ENCODE results near the gene BTBD9. TPM values are rescaled to one million over a fixed set of nuclear protein-coding genes. Genes with fewer than 3 reads are reported as not detected.

The BTBD9 gene
- total RNA-seq, 1 donor from 2014 or later, result 24.1 TPM

DNA sequence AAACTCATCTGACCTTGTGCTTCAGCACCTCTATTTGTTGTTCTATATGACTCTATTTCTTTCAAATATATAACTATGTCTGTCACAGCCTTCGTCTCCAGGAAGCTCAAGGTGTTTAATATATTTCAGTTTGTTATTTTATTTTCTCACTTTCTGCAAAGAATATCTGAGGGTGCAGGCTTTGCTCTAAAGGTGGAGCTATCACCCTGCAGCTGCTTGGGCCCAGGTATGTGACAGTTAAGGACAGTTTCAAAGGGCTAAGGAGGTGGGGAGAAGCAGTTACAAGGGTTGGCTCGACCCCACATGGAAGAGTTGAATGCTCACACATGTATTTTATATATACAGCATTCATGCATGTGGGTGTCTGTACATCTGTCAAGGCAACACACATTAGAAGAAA is 405.6 kb downstream of the BTBD9 start:
- TF ChIP-seq POLR2A (IDR thresholded peaks at IDR 0.05), result no peak
- TF ChIP-seq, protein P1, sequence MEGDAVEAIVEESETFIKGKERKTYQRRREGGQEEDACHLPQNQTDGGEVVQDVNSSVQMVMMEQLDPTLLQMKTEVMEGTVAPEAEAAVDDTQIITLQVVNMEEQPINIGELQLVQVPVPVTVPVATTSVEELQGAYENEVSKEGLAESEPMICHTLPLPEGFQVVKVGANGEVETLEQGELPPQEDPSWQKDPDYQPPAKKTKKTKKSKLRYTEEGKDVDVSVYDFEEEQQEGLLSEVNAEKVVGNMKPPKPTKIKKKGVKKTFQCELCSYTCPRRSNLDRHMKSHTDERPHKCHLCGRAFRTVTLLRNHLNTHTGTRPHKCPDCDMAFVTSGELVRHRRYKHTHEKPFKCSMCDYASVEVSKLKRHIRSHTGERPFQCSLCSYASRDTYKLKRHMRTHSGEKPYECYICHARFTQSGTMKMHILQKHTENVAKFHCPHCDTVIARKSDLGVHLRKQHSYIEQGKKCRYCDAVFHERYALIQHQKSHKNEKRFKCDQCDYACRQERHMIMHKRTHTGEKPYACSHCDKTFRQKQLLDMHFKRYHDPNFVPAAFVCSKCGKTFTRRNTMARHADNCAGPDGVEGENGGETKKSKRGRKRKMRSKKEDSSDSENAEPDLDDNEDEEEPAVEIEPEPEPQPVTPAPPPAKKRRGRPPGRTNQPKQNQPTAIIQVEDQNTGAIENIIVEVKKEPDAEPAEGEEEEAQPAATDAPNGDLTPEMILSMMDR (IDR thresholded peaks at IDR 0.05), result no peak
- no peak for TF ChIP-seq POLR2AphosphoS5 (IDR thresholded peaks at IDR 0.05; ENCODE audit: insufficient read depth in 1 of 2, low read depth in 1 of 2)
- no peak for DNase-seq (ENCODE audit: extremely low spot score in 2 of 2)
- H3K4me1 ChIP-seq, result no peaks in the 10 kb centered on the region
- no peaks in the 10 kb centered on the region for H3K9me3 ChIP-seq
- H3K4me3 ChIP-seq, result no peak overlapping the region
- no peak overlapping the region for H3K27ac ChIP-seq
- H3K36me3 ChIP-seq, result no peaks in the 10 kb centered on the region
- H3K27me3 ChIP-seq, result no peaks in the 10 kb centered on the region
- intact Hi-C loops (cut with DNase I), result no loop called here

DNA sequence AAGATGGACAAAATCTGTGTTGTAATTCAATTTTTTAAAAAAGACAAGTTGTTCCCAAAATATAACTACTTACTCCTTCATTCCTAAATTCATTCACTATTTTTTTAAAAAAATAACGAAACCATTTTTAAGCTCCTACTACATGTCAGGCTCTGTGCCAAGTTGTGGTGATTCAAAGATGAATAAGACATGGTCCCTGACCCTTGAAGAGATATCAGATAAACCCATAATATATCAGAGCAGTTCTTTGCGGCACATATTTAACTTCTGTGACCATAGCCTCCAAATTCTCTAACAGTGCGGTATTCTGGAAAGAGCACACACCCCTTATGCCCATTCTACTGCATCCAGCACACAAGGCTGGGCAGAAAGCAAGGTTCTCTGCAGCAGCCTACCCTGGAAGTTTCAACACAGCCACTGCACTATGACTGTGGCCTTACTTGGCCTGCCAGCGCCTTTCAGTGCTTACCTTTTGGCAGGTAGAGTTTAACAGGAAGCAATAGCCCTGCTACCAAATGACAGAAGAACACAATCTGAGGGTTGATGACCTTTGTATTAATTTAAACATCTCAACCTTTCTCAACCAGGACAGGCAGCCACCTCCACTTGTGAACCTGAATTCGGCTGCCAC is 406.5 kb downstream of the BTBD9 start:
- Histone ChIP-seq H3K36me3 (no peaks in the 10 kb centered on the region), H3K9me3 (no peaks in the 10 kb centered on the region), H3K27me3 (no peaks in the 10 kb centered on the region), H3K27ac (no peak overlapping the region), H3K4me1 (no peaks in the 10 kb centered on the region), H3K4me3 (no peak overlapping the region)
- TF ChIP-seq POLR2A (IDR thresholded peaks at IDR 0.05), result no peak
- TF ChIP-seq, protein P1 (IDR thresholded peaks at IDR 0.05), result no peak
- TF ChIP-seq POLR2AphosphoS5 (IDR thresholded peaks at IDR 0.05; ENCODE audit: insufficient read depth in 1 of 2, low read depth in 1 of 2), result no peak
- DNase-seq (ENCODE audit: extremely low spot score in 2 of 2), result no peak
- intact Hi-C loops (cut with DNase I), result no loop called here

DNA sequence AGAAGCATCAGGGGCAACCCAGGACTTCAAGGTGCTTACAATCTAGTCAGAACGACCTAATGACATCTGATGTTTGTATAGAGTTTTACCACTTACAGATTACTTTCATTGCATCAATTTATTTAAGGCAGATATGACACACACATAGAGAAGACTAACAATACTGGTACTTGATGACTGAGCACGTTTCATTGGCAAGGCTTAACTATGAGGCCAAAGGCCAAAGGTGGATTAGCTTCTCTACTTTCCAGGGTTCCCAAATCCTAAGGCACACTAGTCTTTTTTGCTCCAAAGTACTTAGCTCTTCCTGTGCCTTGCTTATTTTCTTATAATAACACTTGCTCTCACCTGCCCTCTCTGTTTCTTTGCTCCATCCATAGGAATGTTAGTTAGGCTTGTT is 414.0 kb downstream of the BTBD9 start:
- Histone ChIP-seq H3K4me1 (peaks cover 3% of the 10 kb centered on the region), H3K4me3 (no peak overlapping the region), H3K27me3 (no peaks in the 10 kb centered on the region), H3K9me3 (no peaks in the 10 kb centered on the region), H3K36me3 (no peaks in the 10 kb centered on the region), H3K27ac (no peak overlapping the region)
- TF ChIP-seq POLR2A (IDR thresholded peaks at IDR 0.05) (no peak), POLR2AphosphoS5 (IDR thresholded peaks at IDR 0.05; ENCODE audit: insufficient read depth in 1 of 2, low read depth in 1 of 2) (no peak)
- TF ChIP-seq, protein P1 (IDR thresholded peaks at IDR 0.05), result no peak
- intact Hi-C loops (cut with DNase I), result no loop called here
- DNase-seq (ENCODE audit: extremely low spot score in 2 of 2), result no peak

DNA sequence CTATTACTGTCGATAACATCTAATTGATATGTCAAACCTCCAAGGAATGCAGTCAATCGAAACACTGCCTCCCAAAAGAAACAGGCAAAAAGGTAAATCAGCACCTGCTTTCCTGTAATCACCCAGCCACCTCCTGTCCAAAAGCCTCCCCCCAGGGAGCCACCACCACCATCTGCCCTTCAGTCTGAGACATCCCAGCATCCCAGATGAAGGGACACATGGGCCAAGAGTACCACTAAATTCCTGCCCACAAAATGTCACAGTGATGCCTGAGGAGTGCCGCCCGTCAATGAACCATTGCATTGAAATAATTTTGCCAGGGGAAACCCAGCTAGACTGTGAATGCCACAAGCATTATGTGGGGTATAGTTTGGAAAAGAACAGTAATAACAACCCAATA is 418.5 kb downstream of the BTBD9 start:
- no peak overlapping the region for H3K27ac ChIP-seq
- H3K4me1 ChIP-seq, result peaks cover 7% of the 10 kb centered on the region
- H3K9me3 ChIP-seq, result no peaks in the 10 kb centered on the region
- intact Hi-C loops (cut with DNase I), result no loop called here
- H3K36me3 ChIP-seq, result no peaks in the 10 kb centered on the region
- no peak for DNase-seq (ENCODE audit: extremely low spot score in 2 of 2)
- no peak overlapping the region for H3K4me3 ChIP-seq
- TF ChIP-seq POLR2AphosphoS5 (IDR thresholded peaks at IDR 0.05; ENCODE audit: insufficient read depth in 1 of 2, low read depth in 1 of 2), result no peak
- TF ChIP-seq, protein P1 (IDR thresholded peaks at IDR 0.05), result no peak
- TF ChIP-seq POLR2A (IDR thresholded peaks at IDR 0.05), result no peak
- H3K27me3 ChIP-seq, result no peaks in the 10 kb centered on the region

DNA sequence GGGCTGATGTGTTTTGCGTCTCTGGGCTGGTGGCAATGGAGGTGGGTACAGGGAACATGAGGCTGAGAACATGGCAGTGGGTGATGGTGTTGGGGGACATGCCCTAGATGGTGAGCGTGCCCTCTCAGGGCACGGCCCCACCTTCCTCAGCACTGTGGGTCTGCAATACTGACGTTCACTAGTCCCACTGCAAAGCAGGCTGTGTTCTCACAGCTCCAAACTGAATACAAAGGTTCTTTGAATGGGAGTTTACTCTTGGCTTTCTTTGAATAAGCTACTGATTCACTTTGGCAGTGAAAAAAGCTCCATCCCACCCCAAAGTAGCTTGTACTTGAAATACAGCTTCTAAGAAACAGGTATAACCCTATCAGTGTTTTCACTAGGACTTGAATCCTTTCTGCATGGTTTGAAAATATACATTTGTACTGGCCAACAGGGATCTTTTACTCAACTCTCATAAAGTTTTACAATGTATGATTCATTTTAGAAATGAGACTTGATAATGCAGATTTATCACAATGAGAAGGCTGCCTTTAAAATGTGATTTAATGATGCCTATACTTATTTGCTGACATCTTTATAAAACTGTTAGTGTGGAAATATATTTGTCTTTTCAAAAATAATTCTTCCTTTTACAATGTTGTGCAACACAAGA is 419.5 kb downstream of the BTBD9 start:
- Histone ChIP-seq H3K9me3 (no peaks in the 10 kb centered on the region), H3K27ac (no peak overlapping the region), H3K27me3 (no peaks in the 10 kb centered on the region), H3K4me1 (peaks cover 7% of the 10 kb centered on the region), H3K36me3 (no peaks in the 10 kb centered on the region), H3K4me3 (no peak overlapping the region)
- intact Hi-C loops (cut with DNase I), result no loop called here
- DNase-seq (ENCODE audit: extremely low spot score in 2 of 2), result no peak
- TF ChIP-seq POLR2A (IDR thresholded peaks at IDR 0.05), result no peak
- TF ChIP-seq POLR2AphosphoS5 (IDR thresholded peaks at IDR 0.05; ENCODE audit: insufficient read depth in 1 of 2, low read depth in 1 of 2), result no peak
- TF ChIP-seq, protein P1 (IDR thresholded peaks at IDR 0.05), result no peak

Data from vagina (tissue), 2 donors.